ENCODE data around the gene SLC16A3.

SLC16A3 gene

GRCh38 chr17:82236142-82236971 lies 7.5 kb downstream of the SLC16A3 start:
- peak; percentile 64 for DNase-seq (ENCODE audit: low read depth)

- no peak for DNase-seq (ENCODE audit: low read depth)
These were observed 8.4 kb downstream of the SLC16A3 start for GRCh38 chr17:82237083-82237745.

- DNase-seq (ENCODE audit: low read depth): no peak
These were observed 9.1 kb downstream of the SLC16A3 start for GRCh38 chr17:82237746-82238471.

GRCh38 chr17:82238472-82239201 lies 9.8 kb downstream of the SLC16A3 start:
- peak; percentile 56 for DNase-seq (ENCODE audit: low read depth)

GRCh38 chr17:82239401-82239925 lies 10.6 kb downstream of the SLC16A3 start:
- DNase-seq (ENCODE audit: low read depth): no peak

GRCh38 chr17:82239926-82240505 lies 11.2 kb downstream of the SLC16A3 start:
- DNase-seq (ENCODE audit: low read depth): no peak

- no peak for DNase-seq (ENCODE audit: low read depth)
These were observed 11.8 kb downstream of the SLC16A3 start for GRCh38 chr17:82240506-82241182.

GRCh38 chr17:82241183-82241925 lies 12.5 kb downstream of the SLC16A3 start:
- DNase-seq (ENCODE audit: low read depth): no peak

GRCh38 chr17:82241926-82242697 lies 13.3 kb downstream of the SLC16A3 start:
- no peak for DNase-seq (ENCODE audit: low read depth)

- DNase-seq (ENCODE audit: low read depth): no peak
These were observed 13.8 kb downstream of the SLC16A3 start for GRCh38 chr17:82242698-82242976.

- no peak for DNase-seq (ENCODE audit: low read depth)
These were observed 14.3 kb downstream of the SLC16A3 start for GRCh38 chr17:82242977-82243647.

GRCh38 chr17:82243648-82244412 lies 15.0 kb downstream of the SLC16A3 start:
- DNase-seq (ENCODE audit: low read depth): no peak

GRCh38 chr17:82244413-82245133 lies 15.7 kb downstream of the SLC16A3 start:
- DNase-seq (ENCODE audit: low read depth): no peak

GRCh38 chr17:82245134-82246039 lies 16.5 kb downstream of the SLC16A3 start:
- DNase-seq (ENCODE audit: low read depth): no peak

GRCh38 chr17:82246040-82246364 lies 17.2 kb downstream of the SLC16A3 start:
- DNase-seq (ENCODE audit: low read depth): no peak

- DNase-seq (ENCODE audit: low read depth): no peak
These were observed 17.7 kb downstream of the SLC16A3 start for GRCh38 chr17:82246365-82247181.

Measured in activated T-cell treated with anti-CD3 and anti-CD28 coated beads for 1 hour (primary cell).